Measurements from ENCODE around the gene THUMPD2.
"Not testable (repeated sequence)": the region's sequence is repeated elsewhere in the genome, so short reads cannot be mapped to it uniquely, and the experiment has no call there.

The THUMPD2 gene

GRCh38 chr2:39778775-39779340 lies at the start of gene THUMPD2:
THUMPD2 (minus strand) TSS chr2:39779258; CDS start chr2:39779239, 19 bp downstream.
- DNase-seq = peak in 47 of 56 donors; percentile 5 to 80 (median 47)

DNA sequence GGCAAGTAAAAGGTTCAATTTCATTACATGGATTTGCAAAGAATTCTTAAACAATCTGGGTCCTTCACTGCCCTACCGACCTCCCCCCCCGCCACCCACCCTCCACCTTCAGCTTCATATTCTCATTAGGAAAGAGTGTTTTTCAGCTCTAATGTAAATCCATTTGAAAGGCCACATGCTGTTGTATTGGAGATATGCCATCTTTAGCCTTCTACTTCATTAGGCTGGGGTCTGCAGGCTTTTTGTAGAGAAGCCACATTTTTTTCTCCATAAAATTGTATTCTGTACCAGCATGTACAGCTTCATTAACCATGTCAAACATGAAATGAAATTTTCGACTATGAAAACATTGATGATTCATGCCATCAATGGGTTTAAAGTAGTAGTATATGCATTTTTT lies 42.8 kb upstream of the THUMPD2 start:
- no peak for DNase-seq

GRCh38 chr2:39816845-39817244 lies 37.8 kb upstream of the THUMPD2 start:
- no peak for DNase-seq

GRCh38 chr2:39816428-39816827 lies 37.4 kb upstream of the THUMPD2 start:
- DNase-seq = no peak

- DNase-seq = no peak
Measured at GRCh38 chr2:39805936-39806608, 27.0 kb upstream of the THUMPD2 start.

GRCh38 chr2:39803839-39804238 lies 24.8 kb upstream of the THUMPD2 start:
- no peak for DNase-seq

DNA sequence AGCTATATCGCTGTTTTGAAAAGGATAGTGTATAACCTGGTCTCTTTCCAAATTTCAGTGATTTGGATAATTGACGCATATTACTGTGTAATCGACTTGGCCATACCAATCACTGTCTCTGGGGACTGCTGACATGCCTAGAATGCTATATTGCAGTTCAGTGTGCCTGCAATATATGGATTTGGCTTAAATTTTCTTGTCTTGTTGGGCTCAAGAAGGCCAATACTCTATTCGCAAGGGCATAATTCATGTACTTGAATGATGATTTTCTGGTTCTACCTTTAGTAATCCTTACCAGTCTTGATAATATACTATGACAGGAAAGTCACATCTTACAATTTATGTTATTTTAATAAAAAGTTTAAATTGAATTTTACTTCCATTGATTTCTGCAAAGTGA lies 21.7 kb upstream of the THUMPD2 start:
- no peak for DNase-seq

GRCh38 chr2:39796134-39796533 lies 17.1 kb upstream of the THUMPD2 start:
- DNase-seq = no peak

GRCh38 chr2:39790216-39790818 lies 11.3 kb upstream of the THUMPD2 start:
- not testable (repeated sequence) for DNase-seq

DNA sequence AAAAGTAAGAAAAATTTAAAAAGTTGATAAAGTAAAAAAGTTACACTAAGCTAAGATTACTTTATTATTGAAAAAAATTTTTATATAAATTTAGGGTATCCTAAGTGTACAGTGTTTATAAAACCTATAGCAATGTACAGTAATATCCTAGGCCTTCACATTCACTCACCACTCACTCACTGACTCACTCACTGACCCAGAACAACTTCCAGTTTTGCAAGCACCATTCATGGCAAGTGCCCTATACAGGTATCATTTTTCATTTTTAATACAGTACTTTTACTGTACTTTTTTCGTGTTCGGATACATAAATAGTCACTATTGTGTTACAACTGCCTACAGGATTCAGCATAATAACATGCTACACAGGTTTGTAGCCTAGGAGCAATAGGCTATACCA lies 8.9 kb upstream of the THUMPD2 start:
- DNase-seq = no peak

- no peak for DNase-seq
Measured at GRCh38 chr2:39786761-39787522, 7.9 kb upstream of the THUMPD2 start.

DNA sequence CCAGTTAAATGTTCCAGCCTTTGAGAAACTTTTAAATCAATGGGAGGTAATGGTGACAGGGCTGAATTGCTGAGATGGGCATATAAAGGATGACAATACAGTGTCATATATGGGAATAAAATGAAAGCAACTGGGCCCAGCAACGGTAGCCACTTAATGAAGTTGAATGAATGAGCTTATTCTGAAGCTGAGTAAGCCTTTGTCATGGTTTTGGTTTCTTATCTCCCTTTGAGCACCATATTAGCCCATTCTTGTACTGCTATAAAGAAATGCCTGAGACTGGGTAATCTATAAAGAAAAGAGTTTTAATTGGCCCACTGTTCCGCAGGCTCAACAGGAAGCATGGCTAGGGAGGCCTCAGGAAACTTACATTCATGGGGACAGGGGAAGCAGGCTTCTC lies 3.5 kb upstream of the THUMPD2 start:
- no peak for DNase-seq

DNA sequence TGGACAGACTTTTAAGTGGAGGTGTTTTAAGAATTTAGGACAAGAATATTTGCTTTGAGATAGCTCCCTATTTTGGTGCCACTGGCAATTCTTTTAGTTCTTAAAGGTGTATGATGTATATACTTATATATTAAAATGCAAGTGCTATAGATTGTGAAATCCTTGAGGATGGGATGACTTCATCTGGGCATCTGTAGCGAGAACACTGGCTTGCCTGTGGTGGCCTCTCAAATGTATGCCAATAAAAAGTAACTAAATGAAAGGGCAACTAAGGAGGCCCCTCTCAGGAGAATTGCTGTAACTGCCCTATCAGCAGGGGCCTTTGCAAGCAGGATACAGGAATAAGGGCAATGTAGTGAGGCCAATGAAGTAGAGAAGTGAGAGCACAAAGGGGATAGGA lies 2.6 kb upstream of the THUMPD2 start:
- DNase-seq = no peak

GRCh38 chr2:39780825-39781600 lies 2.0 kb upstream of the THUMPD2 start:
- DNase-seq = no peak

DNA sequence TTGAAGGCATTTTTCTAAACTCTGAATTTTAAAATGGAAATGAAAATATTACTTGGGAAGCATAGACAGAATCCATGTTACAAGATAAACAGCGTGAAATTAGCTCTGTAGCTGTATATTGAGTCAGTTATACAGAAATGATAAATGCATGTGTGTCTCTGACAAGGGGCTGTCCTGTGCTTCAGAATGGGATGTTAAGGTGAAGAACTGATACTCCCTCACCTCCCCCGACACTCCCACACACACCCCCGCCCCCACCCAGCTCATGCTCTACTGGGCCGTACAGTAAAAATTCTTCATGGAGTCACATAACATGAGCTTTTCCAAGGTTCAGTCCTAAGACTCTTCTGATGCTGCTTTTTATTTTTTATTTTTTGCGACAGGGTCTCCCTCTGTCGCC lies 869 bp upstream of the THUMPD2 start:
- no peak for DNase-seq

- no peak for DNase-seq
Measured at GRCh38 chr2:39779341-39779851, 338 bp upstream of the THUMPD2 start.

DNA sequence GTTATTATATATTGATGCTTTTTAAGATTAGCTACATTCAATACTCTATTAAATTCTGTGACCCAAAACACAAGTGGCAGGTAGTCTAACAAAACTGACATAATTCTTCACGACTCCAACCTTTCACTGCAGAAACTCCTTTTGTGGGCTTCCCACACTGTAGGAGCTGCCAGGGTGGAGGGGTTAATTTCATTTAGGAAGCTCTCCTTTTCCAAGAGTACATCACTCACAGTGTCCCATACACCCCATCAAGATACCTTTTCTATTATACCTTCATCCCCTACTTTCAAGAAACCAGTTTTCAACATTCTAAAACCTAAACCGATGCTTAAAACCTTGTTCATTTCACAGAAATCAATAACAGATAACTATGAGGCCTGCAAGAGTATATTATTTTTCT lies 825 bp downstream of the THUMPD2 start:
- DNase-seq = no peak

GRCh38 chr2:39772812-39773152 lies 6.3 kb downstream of the THUMPD2 start:
- DNase-seq = no peak

DNA sequence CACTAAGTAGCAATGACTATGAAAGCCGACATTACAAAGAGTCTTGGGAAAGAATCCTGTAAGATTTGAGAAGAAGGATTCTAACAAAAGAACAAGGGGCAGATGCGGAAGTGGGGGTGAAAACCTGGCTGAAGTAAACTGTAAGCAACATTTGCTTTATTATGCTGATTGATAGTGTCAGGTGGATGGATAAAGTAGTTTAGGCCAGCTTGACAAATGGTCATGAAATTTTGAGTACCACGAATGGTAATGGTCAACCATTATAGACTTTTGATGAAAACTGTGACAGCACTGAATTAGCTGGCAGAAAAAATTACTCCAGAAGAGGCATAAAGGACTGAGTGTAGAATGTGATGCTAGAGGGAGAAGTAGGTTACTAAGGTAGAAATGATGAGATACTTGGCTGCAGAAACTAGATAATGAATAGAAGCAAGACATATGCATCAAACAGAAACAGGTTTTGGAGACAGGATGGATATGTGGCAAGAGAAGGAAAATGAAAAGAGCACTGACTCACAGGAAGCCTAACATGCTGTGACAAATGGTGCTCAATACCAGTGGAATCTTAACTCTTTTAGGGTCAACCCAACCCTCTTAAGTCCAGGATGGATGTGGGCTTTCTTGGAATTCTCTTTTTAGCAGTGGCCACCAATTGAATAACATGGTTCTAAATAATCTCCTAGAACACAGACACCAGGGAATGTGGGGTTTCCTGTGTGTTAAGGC lies 6.8 kb downstream of the THUMPD2 start:
- no peak for DNase-seq

- no peak for DNase-seq
Measured at GRCh38 chr2:39762448-39762847, 16.6 kb downstream of the THUMPD2 start.

- no peak for DNase-seq
Measured at GRCh38 chr2:39757156-39757555, 21.9 kb downstream of the THUMPD2 start.
